ENCODE measurements around the gene DOLPP1.

The DOLPP1 gene

GRCh38 chr9:129036923-129037766, 43.8 kb upstream of the DOLPP1 start:
- peak overlapping the region; percentile 81 for H3K4me3 ChIP-seq (ENCODE audit: low read length)
- no peak for TF ChIP-seq CTCF (IDR thresholded peaks at IDR 0.05; ENCODE audit: insufficient read depth, low read depth, low read length, missing control alignments)
- no peak for DNase-seq (ENCODE audit: low read depth)

- TF ChIP-seq CTCF (IDR thresholded peaks at IDR 0.05; ENCODE audit: insufficient read depth, low read depth, low read length, missing control alignments): no peak
- no peak for DNase-seq (ENCODE audit: low read depth)
- H3K4me3 ChIP-seq (ENCODE audit: low read length): peak overlapping the region; percentile 81
These were observed 43.2 kb upstream of the DOLPP1 start for GRCh38 chr9:129037767-129038098.

DNA sequence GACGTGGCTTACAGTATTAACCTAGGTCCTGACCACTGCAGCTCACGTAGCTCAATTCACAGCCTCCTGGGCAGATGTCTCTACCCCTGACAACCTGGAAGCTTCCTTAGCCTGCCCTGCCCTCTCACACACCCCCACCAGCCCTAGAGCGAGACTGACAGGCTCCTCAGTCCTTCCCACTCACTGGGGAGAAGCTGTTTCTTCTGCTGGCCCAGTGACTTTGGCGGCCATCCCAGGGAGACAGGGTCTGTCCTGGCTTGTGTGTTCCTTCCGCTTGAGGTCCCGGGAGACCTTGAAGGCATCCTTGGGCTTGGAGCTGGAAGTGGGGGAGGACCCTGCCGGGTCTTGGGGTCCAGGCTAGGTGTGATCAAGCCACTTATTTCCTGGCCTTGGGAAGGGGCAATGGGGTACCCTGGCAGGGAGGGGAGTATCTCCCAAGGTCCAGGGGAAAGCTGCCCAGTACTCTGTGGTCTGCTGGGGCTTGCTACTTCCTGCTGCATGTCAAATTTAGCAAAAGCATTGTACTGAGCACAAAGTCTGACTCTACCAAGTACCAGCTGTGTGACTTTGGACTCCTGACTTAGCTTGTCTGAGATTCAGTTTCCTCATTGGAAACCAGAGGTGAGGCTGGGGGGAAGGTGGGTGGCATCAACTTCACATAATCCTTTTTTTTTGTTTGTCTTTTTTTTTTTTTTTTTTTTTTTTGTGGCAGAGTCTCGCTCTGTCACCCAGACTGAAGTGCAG, 42.6 kb upstream of the DOLPP1 start:
- peak overlapping the region; percentile 81 for H3K4me3 ChIP-seq (ENCODE audit: low read length)
- no peak for TF ChIP-seq CTCF (IDR thresholded peaks at IDR 0.05; ENCODE audit: insufficient read depth, low read depth, low read length, missing control alignments)
- no peak for DNase-seq (ENCODE audit: low read depth)

DNA sequence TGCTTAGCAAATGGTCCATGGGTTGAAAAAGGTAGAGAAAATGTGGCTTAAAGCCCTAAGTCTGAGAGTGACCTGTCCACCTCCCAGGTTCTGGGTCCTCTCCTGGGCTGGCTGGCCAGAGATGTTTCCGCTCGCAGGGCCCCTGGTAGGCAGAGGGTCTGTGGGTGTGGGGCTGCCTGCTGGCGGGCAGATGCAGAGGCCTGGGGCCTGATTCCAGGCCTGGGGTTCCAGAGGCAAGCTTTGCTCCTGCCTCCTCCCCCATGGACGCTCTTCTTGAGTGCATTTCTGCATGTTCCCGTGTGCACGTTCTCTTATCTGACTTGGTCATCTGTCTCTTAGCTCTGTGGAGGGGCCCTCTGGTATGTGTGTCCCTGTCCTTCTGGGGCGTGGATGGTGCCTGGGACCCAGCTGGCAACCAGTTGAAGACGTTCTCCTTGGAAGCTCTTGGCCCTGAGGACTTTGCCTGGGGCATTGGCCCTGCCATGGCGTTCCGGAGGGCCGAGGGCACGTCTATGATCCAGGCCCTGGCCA, 40.7 kb upstream of the DOLPP1 start:
- no peak for TF ChIP-seq CTCF (IDR thresholded peaks at IDR 0.05; ENCODE audit: insufficient read depth, low read depth, low read length, missing control alignments)
- DNase-seq (ENCODE audit: low read depth): no peak
- no peak overlapping the region for H3K4me3 ChIP-seq (ENCODE audit: low read length)

DNA sequence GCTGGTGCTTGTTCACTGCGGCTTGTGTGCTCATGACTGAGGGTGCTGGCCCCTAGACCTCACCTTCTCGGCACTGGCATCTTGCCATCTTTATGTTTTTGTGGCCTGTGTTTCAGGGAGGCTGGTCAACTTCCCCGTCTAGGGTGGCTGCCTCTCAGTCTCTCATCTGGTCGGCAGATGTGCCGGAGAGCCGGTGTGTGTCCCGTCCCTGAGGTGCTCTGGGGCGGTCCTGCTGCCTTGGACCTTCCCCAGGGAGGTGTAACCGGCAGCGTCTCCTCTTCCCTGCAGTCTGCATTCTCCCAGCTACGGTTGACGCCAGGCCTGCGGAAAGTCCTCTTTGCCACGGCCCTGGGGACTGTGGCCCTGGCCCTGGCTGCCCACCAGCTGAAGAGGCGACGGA, 38.9 kb upstream of the DOLPP1 start:
- no peak for TF ChIP-seq CTCF (IDR thresholded peaks at IDR 0.05; ENCODE audit: insufficient read depth, low read depth, low read length, missing control alignments)
- DNase-seq (ENCODE audit: low read depth): no peak
- no peak overlapping the region for H3K4me3 ChIP-seq (ENCODE audit: low read length)

GRCh38 chr9:129052592-129052991, 28.3 kb upstream of the DOLPP1 start:
- no peak for TF ChIP-seq CTCF (IDR thresholded peaks at IDR 0.05; ENCODE audit: insufficient read depth, low read depth, low read length, missing control alignments)
- peak; percentile 84 for DNase-seq (ENCODE audit: low read depth)
- no peak overlapping the region for H3K4me3 ChIP-seq (ENCODE audit: low read length)

Measured in epithelial cell of esophagus (primary cell).